PC-3 (cell line): ENCODE measurements around the gene TXNRD1. TPM values are rescaled to one million over a fixed set of nuclear protein-coding genes. Genes with fewer than 3 reads are reported as not detected.

Experiments used
- ATAC-seq: fragments of 200-7000 bp; cut with Tn5 transposase; 2 replicates; pipeline ENCODE4 v1.9.1; 2020; ENCODE audit warnings: mild to moderate bottlenecking, moderate library complexity
- BruUV-seq: library from RNA; stranded (reverse); fragments of 400-500 nt; replicated peaks from 2 replicates; lab custom pipeline; 2021; lab: Mats Ljungman, UMichigan
- CTCF ChIA-PET: fragments of 300-600 bp; sonication (Branson Sonifier 250); formaldehyde crosslinking; loops from one replicate; lab custom pipeline; 2022; ENCODE audit warnings: antibody characterized with exemption; lab: Charles Lee
- POLR2A ChIA-PET: fragments of 300-600 bp; sonication (Branson Sonifier 250); formaldehyde crosslinking; loops from one replicate; lab custom pipeline; 2022; ENCODE audit warnings: antibody characterized with exemption; ENCODE audit not compliant: unreplicated experiment; lab: Charles Lee
- DNase-seq: peaks from one replicate; pipeline ENCODE4 v3.0.0-alpha.2; 2015
- H2AFZ ChIP-seq: fragments of 300-600 bp; sonication (generic); 2 replicates; pipeline ENCODE4 v1.6.0; 2016; ENCODE audit warnings: antibody characterized with exemption, low read length
- H3F3A ChIP-seq: fragments of 300-600 bp; sonication (generic); one replicate; pipeline ENCODE4 v1.6.0; 2017; ENCODE audit warnings: antibody characterized with exemption, low read length, control low read depth, mild to moderate bottlenecking; ENCODE audit not compliant: unreplicated experiment
- H3K27ac ChIP-seq: fragments of 300-600 bp; sonication (generic); 2 replicates; pipeline ENCODE4 v1.5.1; 2016; ENCODE audit warnings: mild to moderate bottlenecking, low read length
- H3K27me3 ChIP-seq: fragments of 300-600 bp; sonication (generic); 2 replicates; pipeline ENCODE4 v1.6.1; 2016; ENCODE audit warnings: low read length, mixed read lengths
- H3K36me3 ChIP-seq: fragments of 300-600 bp; sonication (generic); 2 replicates; pipeline ENCODE4 v1.6.1; 2016; ENCODE audit warnings: low read depth, mixed run types, low read length, mixed read lengths
- H3K4me1 ChIP-seq: fragments of 300-600 bp; sonication (generic); 2 replicates; pipeline ENCODE4 v1.5.1; 2016; ENCODE audit warnings: low read length; ENCODE audit not compliant: insufficient read depth
- H3K4me2 ChIP-seq: fragments of 300-600 bp; sonication (generic); 2 replicates; pipeline ENCODE4 v1.6.0; 2016; ENCODE audit warnings: low read length
- H3K4me3 ChIP-seq: fragments of 300-600 bp; sonication (generic); 2 replicates; pipeline ENCODE4 v1.5.1; 2016; ENCODE audit warnings: mild to moderate bottlenecking, low read length, mixed read lengths
- H3K79me2 ChIP-seq: fragments of 300-600 bp; sonication (generic); 2 replicates; pipeline ENCODE4 v1.6.1; 2017; ENCODE audit warnings: low read length, mixed read lengths
- H3K9ac ChIP-seq: fragments of 300-600 bp; sonication (generic); 2 replicates; pipeline ENCODE4 v1.6.0; 2016; ENCODE audit warnings: mild to moderate bottlenecking, low read length
- H3K9me2 ChIP-seq: fragments of 300-600 bp; sonication (generic); replicated peaks from 2 replicates; pipeline ENCODE4 v1.6.1; 2016; ENCODE audit warnings: mixed run types, low read length, mixed read lengths
- H3K9me3 ChIP-seq: fragments of 300-600 bp; sonication (generic); 2 replicates; pipeline ENCODE4 v1.6.1; 2016; ENCODE audit warnings: low read length, mixed read lengths
- H4K20me1 ChIP-seq: fragments of 300-600 bp; sonication (generic); 2 replicates; pipeline ENCODE4 v1.6.1; 2016; ENCODE audit warnings: low read length, mixed read lengths
- EZH2 ChIP-seq: fragments of 300-600 bp; sonication (generic); IDR thresholded peaks from one replicate; pipeline ENCODE4 v1.6.1; 2017; ENCODE audit warnings: antibody characterized with exemption, mild to moderate bottlenecking, low read length; ENCODE audit not compliant: unreplicated experiment
- EZH2phosphoT487 ChIP-seq: fragments of 300-600 bp; sonication (generic); IDR thresholded peaks from 2 replicates; pipeline ENCODE4 v1.6.1; 2018; ENCODE audit warnings: mild to moderate bottlenecking, antibody characterized with exemption, low read length, borderline replicate concordance
- intact Hi-C: fragments of 100-400 bp; cut with micrococcal nuclease; formaldehyde crosslinking; loops from 2 replicates; pipeline ENCODE4 v1.9.0; 2023
- total RNA-seq: library from RNA; depleted of rRNA; stranded (reverse); fragments of >200 nt; gene quantifications from 2 replicates; pipeline ENCODE4 v1.2.3, GENCODE V29; 2014
- TF ChIP-seq, protein P1 (sequence below): fragments of 300-600 bp; sonication (generic); conservative IDR thresholded peaks from 2 replicates; pipeline ENCODE4 v1.5.1; 2017; ENCODE audit warnings: antibody characterized with exemption, low read depth, mild to moderate bottlenecking, low read length

TXNRD1 gene
- total RNA-seq, 1 experiment from 2014 or later: 419 TPM

DNA sequence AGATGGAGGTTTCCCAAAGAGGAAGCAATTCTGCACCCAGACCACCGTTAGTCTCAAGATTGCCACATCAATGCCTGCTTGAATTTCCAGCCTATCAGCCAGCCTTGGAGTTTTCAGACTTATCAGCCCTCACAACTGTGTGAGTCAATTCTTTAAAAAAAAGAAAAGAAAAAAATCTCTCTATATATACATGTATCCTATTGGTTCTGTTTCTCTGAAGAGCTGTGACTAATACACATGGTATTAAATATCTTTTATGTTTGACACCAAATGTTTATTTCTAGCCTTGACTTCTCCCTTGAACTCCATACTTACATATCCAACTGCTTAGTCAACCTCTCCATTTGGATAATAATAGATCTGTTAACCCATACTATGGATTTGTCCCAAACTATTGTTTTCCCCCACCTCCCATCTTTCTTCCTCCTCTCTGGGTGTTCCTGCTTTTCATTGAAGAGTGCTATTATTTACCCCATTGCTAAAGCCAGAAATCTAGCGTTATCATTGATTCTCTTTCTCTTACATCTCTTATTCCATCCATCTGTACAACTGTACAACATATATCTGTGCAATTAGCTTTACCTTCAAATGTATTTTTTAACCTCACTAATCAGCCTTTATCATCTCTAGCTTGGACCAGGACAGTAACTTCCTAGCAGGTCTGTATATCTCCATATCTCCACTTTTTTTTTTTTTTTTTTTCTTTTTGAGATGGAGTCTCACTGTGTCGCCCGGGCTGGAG is 65.3 kb downstream of the TXNRD1 start:
- no peak for TF ChIP-seq EZH2phosphoT487
- Histone ChIP-seq H3K36me3 (no peaks in the 10 kb centered on the region), H4K20me1 (no peaks in the 10 kb centered on the region), H3K4me2 (peak overlapping the region; percentile 73), H2AFZ (no peak overlapping the region), H3K9ac (peak overlapping the region; percentile 32), H3F3A (peaks cover 29% of the 10 kb centered on the region), H3K27me3 (no peaks in the 10 kb centered on the region), H3K79me2 (peaks cover 16% of the 10 kb centered on the region), H3K4me1 (peaks cover 82% of the 10 kb centered on the region), H3K9me3 (no peaks in the 10 kb centered on the region), H3K9me2 (no peaks in the 10 kb centered on the region), H3K4me3 (peak overlapping the region; percentile 20; the same call in 1 of the 2 replicates), H3K27ac (peak overlapping the region; percentile 83)
- DNase-seq (peak; percentile 95), ATAC-seq (peak; percentile 48)
- BruUV-seq: no TSS peak
- intact Hi-C loops: loop anchor here (10.0 kb wide), 1 partner anchor 326 kb away; a partner anchor contains a TSS
- ChIA-PET CTCF (no interaction called here), POLR2A (interaction anchor here (0.5 to 0.7 kb wide), 2 partner anchors 18 to 39 kb away, joined by 3 to 5 read pairs; no protein-coding TSS in a partner anchor)

DNA sequence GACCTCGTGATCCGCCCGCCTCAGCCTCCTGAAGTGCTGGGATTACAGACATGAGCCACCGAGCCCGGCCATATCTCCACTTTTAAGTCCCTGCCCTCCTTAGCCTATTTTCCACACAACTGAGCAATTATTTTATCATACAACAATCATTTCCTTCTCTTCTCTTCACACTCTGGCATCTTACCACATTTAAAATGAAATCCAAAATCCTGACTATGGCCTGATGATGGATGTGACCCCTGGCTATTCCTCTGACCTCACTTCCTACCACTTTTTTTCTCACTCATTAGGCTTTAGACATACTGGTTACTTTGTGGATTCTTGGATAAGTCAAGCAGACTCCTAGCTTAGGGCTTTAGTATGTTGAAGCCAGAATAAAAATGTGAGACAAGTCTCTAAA is 66.1 kb downstream of the TXNRD1 start:
- Histone ChIP-seq H3K4me1 (peaks cover 82% of the 10 kb centered on the region), H3K4me2 (peak overlapping the region; percentile 33), H3K79me2 (peaks cover 18% of the 10 kb centered on the region), H3K4me3 (no peak overlapping the region), H3K27ac (peak overlapping the region; percentile 83), H3K9me2 (no peaks in the 10 kb centered on the region), H3K9me3 (no peaks in the 10 kb centered on the region), H2AFZ (no peak overlapping the region), H3K9ac (no peak overlapping the region), H4K20me1 (no peaks in the 10 kb centered on the region), H3K27me3 (no peaks in the 10 kb centered on the region), H3F3A (peaks cover 28% of the 10 kb centered on the region), H3K36me3 (no peaks in the 10 kb centered on the region)
- TF ChIP-seq, protein P1, sequence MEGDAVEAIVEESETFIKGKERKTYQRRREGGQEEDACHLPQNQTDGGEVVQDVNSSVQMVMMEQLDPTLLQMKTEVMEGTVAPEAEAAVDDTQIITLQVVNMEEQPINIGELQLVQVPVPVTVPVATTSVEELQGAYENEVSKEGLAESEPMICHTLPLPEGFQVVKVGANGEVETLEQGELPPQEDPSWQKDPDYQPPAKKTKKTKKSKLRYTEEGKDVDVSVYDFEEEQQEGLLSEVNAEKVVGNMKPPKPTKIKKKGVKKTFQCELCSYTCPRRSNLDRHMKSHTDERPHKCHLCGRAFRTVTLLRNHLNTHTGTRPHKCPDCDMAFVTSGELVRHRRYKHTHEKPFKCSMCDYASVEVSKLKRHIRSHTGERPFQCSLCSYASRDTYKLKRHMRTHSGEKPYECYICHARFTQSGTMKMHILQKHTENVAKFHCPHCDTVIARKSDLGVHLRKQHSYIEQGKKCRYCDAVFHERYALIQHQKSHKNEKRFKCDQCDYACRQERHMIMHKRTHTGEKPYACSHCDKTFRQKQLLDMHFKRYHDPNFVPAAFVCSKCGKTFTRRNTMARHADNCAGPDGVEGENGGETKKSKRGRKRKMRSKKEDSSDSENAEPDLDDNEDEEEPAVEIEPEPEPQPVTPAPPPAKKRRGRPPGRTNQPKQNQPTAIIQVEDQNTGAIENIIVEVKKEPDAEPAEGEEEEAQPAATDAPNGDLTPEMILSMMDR: no peak
- TF ChIP-seq EZH2phosphoT487: no peak
- TF ChIP-seq EZH2: no peak
- intact Hi-C loops: loop anchor here (10.0 kb wide), 1 partner anchor 327 kb away; a partner anchor contains a TSS
- CTCF ChIA-PET: no interaction called here
- POLR2A ChIA-PET: no interaction called here
- no TSS peak for BruUV-seq
- ATAC-seq: no peak
- peak; percentile 58 for DNase-seq

DNA sequence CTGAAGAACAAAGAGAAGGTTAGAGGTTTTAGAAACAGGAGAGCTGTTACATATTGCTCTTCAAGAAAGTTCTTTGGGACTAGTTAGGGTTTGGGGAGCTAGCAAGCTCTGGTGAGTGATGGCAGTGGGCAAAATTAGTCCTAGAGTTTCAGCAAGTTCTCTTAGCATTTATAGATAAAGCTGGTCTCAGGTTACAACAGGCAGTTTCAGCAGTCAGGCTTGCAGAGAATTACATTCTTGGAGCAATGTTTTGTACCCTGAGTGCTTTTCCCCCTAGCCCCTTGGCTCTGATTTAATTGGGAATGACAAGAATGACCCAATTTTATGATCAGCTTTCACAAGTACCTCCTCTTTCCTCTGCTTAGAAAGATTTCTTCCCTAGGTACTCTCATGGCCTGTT is 66.5 kb downstream of the TXNRD1 start:
- peaks cover 26% of the 10 kb centered on the region for H3F3A ChIP-seq
- peak; percentile 32 for DNase-seq
- no peaks in the 10 kb centered on the region for H3K36me3 ChIP-seq
- peak overlapping the region; percentile 83 for H3K27ac ChIP-seq
- H3K27me3 ChIP-seq: no peaks in the 10 kb centered on the region
- H3K79me2 ChIP-seq: peaks cover 22% of the 10 kb centered on the region
- no peak overlapping the region for H2AFZ ChIP-seq
- H3K4me1 ChIP-seq: peaks cover 78% of the 10 kb centered on the region
- H4K20me1 ChIP-seq: no peaks in the 10 kb centered on the region
- intact Hi-C loops: loop anchor here (10.0 kb wide), 1 partner anchor 327 kb away; a partner anchor contains a TSS
- no peak overlapping the region for H3K4me3 ChIP-seq
- ChIA-PET CTCF (no interaction called here), POLR2A (no interaction called here)
- no TSS peak for BruUV-seq
- no peak for ATAC-seq
- H3K4me2 ChIP-seq: peak overlapping the region; percentile 33
- H3K9me3 ChIP-seq: no peaks in the 10 kb centered on the region
- no peak for TF ChIP-seq EZH2phosphoT487
- no peak for TF ChIP-seq EZH2
- TF ChIP-seq, protein P1: no peak
- no peaks in the 10 kb centered on the region for H3K9me2 ChIP-seq
- H3K9ac ChIP-seq: no peak overlapping the region
